Right ventricle myocardium inferior (tissue), 1 donor: Measurements from ENCODE around the gene TTC3. TPM values are rescaled to one million over a fixed set of nuclear protein-coding genes. Genes with fewer than 3 reads are reported as not detected.
"Not testable (repeated sequence)": the region's sequence is repeated elsewhere in the genome, so short reads cannot be mapped to it uniquely, and the experiment has no call there.

ENCODE experiments used
- ATAC-seq: fragments of 200-7000 bp; cut with Tn5 transposase; one replicate; pipeline ENCODE4 v1.9.1; 2020; ENCODE audit warnings: mild to moderate bottlenecking, moderate library complexity
- DNase-seq: peaks from one replicate; pipeline ENCODE4 v3.0.0; 2021; ENCODE audit errors: missing footprints
- intact Hi-C: fragments of 100-400 bp; cut with DNase I; formaldehyde crosslinking; loops from one replicate; pipeline ENCODE4 v1.11.0; 2022
- total RNA-seq: library from RNA; stranded (reverse); fragmentation: NEBNext Ultra II Directional; extraction: Animal tissue kit (Norgen Biotek cat#: 25700); gene quantifications from one replicate; pipeline ENCODE4 v1.2.1, GENCODE V29; 2021
- donor health status: DM: no; HTN: yes; CAD: no; lungs with severe emphysema.

The TTC3 gene
- total RNA-seq, 1 donor from 2014 or later, result 35.8 TPM

GRCh38 chr21:37206496-37206895 lies 133.4 kb downstream of the TTC3 start:
- ATAC-seq, result no peak
- no peak for DNase-seq
- intact Hi-C loops, result no loop called here

GRCh38 chr21:37207441-37208009 lies 134.5 kb downstream of the TTC3 start:
- intact Hi-C loops, result no loop called here
- no peak for DNase-seq
- ATAC-seq, result peak; percentile 73

- intact Hi-C loops, result no loop called here
- peak; percentile 94 for ATAC-seq
- DNase-seq, result peak; percentile 92
These were observed 135.1 kb downstream of the TTC3 start for GRCh38 chr21:37208056-37208721.

- ATAC-seq, result peak; percentile 37
- no peak for DNase-seq
- intact Hi-C loops, result no loop called here
These were observed 135.7 kb downstream of the TTC3 start for GRCh38 chr21:37208741-37209225.

- intact Hi-C loops, result no loop called here
These were observed 137.1 kb downstream of the TTC3 start for GRCh38 chr21:37210130-37210529.

GRCh38 chr21:37210799-37211198 lies 137.7 kb downstream of the TTC3 start:
- DNase-seq (no peak), ATAC-seq (no peak)
- intact Hi-C loops, result no loop called here

More at GRCh38 chr21:37210130-37210529, 137.1 kb downstream of the TTC3 start:
- DNase-seq, result no peak
- no peak for ATAC-seq

- DNase-seq (no peak), ATAC-seq (no peak)
- intact Hi-C loops, result no loop called here
These were observed 141.9 kb downstream of the TTC3 start for GRCh38 chr21:37214952-37215351.

GRCh38 chr21:37219761-37220432 lies 146.8 kb downstream of the TTC3 start:
- intact Hi-C loops, result loop anchor here (2.0 kb wide), 1 partner anchor 147 kb away; the partner anchor contains the start of gene DYRK1A
- no peak for DNase-seq
- ATAC-seq, result no peak

- ATAC-seq (peak; percentile 54), DNase-seq (peak; percentile 74)
- intact Hi-C loops, result loop anchor here (2.0 kb wide), 1 partner anchor 146 kb away; the partner anchor contains the start of gene DYRK1A
These were observed 147.5 kb downstream of the TTC3 start for GRCh38 chr21:37220433-37220980.

GRCh38 chr21:37220981-37221664 lies 148.1 kb downstream of the TTC3 start:
- DNase-seq (peak; percentile 99), ATAC-seq (peak; percentile 96)
- intact Hi-C loops, result loop anchor here (1.0 to 2.0 kb wide), 2 partner anchors 46 to 146 kb away; partner anchors contain the start of genes DYRK1A and VPS26C

- ATAC-seq, intact Hi-C loops, DNase-seq: not testable (repeated sequence)
These were observed 149.2 kb downstream of the TTC3 start for GRCh38 chr21:37222248-37222647.

GRCh38 chr21:37223804-37224345 lies 150.8 kb downstream of the TTC3 start:
- intact Hi-C loops, result no loop called here
- ATAC-seq (no peak), DNase-seq (no peak)

GRCh38 chr21:37224861-37225839 lies 152.1 kb downstream of the TTC3 start:
- no peak for DNase-seq
- no peak for ATAC-seq
- intact Hi-C loops, result no loop called here

- DNase-seq, result no peak
- intact Hi-C loops, result no loop called here
- no peak for ATAC-seq
These were observed 153.2 kb downstream of the TTC3 start for GRCh38 chr21:37226041-37226920.

- no peak for ATAC-seq
- no peak for DNase-seq
- intact Hi-C loops, result no loop called here
These were observed 154.3 kb downstream of the TTC3 start for GRCh38 chr21:37227071-37228002.
